GM19452 (cell line): ENCODE data around the gene PAF1.
"Not testable (repeated sequence)": the region's sequence is repeated elsewhere in the genome, so short reads cannot be mapped to it uniquely, and the experiment has no call there.

Experiments used
- ATAC-seq: cut with Tn5 transposase; IDR thresholded peaks from one replicate; pipeline ENCODE4 v1.9.1; 2021; ENCODE audit not compliant: unreplicated experiment

Gene PAF1

DNA sequence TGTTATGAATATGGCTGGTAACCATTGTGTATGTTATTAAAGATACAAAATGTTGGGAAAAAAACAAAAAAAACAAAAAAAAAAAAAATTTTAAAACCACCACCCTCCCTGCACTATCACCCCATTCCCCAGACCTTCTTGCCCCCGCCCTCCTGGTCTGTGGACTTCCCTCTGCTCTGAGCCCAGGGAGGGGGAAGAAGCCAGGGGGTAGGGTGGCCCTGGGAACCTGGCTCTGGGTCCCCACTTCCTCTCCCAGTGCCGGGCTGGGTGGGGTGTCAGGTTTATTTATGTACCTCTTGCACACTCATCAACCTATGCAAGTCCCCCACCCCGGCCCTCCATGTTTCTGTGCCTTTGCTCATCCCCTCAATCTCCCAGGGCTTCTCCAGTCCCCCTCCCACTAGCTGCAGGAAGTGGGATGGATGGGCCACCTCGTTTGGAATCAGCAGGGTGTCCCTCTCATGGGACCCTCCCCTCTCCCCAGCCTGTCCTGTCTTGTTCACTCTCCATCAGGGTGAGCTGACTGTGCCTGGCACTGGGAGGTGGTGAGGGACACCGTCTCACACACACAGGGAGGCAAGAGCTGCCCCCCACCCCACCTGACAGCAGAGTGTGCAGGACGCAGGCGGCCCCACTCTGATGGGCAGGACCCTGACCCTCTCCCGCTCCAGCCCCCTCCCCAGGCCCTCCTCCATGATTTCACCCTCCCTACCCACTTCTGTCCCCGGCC lies 5.9 kb downstream of the PAF1 start:
- ATAC-seq, result no peak

DNA sequence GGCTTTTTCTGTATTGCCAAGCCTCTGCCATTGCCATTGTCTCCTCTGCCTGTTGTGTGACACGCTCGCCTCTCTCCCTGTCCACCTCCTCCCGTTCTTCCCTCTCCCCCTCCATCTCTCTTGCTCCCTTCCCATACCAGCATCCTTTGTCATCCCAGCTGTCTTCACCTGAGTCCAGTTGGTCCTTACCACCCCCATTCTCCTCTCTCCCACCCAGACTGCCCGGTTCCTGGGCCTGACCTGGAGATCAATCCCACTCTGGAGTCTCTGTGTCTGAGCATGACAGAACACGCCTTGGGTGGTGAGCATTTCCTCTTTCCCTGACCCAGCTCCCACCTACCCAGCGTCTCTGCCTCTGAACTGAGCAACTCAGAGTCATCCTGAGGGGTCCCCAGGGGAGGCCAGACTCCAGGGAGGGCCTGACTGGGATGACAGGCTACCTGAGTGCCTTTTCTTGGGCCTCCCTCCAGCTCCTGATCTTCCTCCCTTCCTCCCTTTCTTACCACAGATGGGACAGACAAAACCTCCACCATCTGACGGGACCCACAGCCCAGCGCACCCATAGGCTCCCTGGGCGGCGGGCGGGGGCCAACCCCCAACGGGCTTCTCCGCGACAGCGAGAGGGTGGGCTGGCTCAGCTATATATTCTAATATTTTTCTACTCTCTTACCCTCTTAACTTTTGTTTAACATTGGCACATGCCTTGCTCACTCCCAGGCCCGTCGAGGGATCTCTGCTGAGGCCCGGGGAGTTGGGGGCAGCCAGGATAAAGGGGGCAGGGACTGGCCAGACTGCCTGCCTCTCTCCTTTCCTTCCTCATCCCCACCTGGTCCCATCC lies 7.7 kb downstream of the PAF1 start:
- no peak for ATAC-seq

DNA sequence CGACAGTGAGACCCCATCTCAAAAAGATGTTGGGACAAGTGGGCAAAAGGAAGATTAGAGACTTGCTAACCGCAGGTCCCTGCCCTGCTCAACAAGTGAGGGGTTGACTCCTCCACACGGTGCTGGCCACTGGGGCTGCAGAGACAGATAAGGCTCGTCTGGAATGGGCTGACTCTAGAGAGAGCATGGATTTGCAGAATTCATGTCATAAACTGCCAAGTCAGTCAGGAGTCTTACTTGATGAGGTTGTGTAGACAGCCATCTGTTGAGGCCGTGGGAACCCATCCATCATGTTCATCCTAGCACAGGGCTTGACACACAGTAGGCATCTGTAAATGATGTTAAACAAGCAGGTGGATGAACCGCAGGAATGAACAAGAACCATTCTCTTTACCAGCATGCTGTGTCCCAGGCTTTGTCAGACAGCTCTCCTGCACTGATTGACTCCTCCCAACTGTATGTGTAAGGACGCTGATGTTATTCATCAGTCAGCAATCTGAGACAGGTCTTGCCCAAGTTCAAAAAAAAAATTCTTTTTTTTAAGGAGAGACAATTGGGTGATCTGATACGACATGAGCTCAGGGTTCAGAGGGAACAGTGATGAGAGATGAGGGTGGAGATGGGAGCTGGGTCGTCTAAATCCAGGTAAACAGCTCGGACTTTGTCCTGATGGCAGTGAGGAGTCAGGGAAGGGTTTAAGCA lies 8.8 kb downstream of the PAF1 start:
- ATAC-seq, result no peak

DNA sequence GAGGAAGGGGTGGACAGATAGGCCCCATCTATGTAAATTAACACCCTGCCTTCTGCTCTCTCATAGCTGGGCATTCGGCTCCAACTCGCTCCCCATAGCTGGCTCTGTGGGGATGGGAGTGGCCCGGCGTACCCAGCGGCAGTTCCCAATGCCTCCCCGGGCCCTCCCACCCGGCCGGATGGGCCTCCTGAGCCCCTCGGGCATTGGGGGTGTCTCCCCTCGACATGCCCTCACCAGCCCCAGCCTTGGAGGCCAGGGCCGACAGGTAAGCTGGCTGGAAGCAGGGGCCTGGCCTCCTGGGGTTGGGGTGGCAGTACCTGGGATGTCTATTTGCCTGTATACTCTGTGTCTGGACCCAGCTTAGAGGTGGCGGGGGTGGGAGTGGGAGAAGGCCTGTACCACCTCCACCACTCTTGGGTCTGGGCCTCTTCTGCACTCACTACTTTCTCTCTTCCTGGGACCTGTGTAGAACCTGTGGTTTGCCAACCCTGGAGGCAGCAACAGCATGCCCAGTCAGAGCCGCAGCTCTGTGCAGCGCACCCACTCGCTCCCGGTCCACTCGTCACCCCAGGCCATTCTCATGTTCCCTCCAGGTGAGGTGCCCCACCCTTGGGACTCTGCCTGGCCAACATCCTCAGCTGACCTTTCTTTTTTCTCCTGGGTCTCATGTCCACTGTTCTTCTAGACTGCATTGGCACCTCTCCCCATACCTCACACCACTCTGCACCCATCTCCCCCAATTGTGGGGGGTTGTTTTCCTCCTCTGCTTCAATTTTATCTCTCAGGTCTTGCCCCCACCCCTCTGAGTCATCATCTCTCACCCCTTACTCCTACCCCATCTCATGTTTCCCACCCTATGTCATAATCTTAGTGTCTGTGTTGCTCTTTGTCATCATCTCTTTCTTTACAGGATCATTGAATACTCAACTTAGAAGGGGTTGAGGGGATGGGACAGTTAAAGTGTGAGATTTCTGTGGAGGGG lies 10.1 kb downstream of the PAF1 start:
- ATAC-seq, result no peak

DNA sequence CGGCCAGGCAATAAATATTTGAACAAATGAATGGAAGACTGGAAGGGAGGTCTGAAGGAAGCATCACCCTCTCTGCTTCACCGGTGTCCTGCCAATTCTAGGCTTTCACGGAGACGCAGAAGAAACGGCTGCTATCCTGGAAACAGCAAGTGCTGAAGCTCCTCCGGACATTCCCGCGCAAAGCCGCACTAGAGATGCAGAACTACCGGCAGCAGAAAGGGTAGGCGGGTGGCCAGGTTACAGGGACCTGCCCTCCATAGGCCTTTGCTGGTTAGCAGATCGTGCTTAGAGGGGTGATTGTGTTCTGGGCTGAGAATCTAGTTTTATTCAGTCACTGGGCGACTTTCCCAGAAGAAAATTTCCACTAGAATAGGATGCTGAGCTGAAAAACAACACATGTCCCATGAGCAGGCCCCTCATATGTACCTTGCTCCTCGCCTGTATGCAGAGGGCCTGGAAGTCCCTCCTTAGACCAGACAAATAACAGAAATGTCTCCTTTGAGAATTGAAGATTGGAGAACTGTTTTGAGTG lies 11.0 kb downstream of the PAF1 start:
- ATAC-seq, result no peak

DNA sequence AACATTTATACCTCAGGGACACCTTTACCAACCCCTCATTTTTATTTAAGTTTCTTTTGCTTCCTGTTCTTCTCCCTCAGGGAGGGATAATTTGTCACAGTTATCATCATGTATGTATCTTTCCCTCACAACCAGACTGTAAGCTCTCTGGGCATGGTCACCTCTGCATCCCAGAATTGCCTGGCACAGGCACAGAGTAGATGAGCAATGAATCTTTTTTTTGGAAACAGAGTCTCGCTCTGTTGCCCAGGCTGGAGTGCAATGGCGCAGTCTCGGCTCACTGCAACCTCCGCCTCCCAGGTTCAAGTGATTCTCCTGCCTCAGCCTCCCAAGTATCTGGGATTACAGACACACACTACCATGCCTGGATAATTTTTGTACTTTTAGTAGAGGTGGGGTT lies 11.5 kb downstream of the PAF1 start:
- not testable (repeated sequence) for ATAC-seq

DNA sequence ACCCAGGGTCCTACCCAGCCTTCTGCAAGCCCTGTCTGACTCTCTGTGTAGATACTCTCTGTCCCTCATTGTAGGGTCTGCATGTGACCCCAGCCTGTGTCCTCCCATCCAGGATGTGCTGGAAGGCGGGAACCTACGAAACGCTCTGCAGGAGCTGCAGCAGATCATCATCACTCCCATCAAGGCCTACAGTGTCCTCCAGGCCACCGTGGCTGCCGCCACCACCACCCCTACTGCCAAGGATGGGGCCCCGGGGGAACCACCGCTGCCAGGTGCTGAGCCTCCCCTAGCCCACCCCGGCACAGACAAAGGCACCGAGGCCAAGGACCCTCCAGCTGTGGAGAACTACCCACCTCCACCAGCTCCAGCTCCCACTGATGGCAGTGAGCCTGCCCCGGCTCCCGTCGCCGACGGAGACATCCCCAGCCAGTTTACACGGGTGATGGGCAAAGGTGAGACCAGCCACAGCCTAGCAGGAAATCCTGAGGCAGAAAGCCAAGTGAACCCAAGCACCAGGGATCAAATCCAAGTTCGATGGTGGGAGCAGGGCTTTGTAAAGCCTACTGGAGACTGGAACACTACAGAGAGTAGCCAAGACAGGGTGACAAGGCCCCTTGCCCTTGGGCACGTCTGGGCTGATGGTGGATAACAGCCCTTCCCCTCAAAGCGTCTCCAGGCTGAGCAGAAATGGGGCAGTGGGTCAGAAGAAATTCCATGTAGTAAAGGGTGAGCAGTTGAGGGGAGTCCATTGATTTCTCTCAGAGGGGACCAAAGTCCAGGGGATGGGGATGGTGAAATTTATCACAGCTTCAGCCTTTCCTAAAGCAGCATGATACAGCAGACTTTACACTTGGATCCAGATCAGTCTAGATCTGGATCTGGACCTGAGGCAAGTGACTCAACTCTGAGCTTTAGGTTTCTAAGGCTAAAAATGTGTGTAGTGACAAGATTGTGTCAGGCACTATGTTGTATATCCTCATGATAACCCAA lies 13.2 kb downstream of the PAF1 start:
- ATAC-seq, result no peak

DNA sequence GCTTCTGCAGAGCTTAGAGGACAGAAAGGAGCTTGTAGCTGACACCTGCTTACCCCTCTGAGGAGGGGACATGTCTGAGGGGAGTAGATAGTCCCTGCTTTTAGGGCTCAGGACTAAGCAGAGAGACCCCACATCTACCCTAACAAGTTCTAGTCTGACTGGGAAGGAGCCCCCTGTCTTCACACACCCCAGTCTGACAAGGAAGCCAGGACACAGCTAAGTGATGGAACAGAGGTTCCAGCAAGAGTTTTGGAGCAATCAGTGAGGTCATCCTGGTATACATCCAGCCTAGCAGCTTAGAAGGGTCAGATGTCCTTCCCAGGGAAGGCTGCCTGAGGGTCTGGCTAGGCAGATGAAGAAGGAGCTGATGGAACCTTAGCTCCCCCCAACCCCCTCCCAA lies 15.0 kb downstream of the PAF1 start:
- ATAC-seq, result no peak

DNA sequence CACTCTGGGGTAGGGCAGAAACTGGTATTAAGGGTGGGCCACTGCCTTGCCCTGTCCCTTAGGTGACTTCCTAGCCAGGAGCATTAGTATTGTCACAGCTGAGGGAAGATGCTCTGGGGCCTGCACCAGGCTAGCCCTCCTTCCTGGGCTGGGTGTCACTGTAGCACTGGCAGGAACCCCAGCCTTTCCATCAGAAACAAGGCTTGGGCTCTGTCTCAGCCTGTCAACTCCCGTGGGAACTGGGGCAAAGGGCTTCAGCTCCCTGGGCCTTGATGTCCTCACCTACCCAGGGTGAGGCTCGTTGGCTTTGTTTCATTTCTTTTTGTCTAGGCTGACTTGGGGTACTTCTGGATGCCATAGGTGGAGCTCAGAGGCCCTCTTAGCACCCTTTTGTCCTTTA lies 18.0 kb downstream of the PAF1 start:
- ATAC-seq, result no peak

DNA sequence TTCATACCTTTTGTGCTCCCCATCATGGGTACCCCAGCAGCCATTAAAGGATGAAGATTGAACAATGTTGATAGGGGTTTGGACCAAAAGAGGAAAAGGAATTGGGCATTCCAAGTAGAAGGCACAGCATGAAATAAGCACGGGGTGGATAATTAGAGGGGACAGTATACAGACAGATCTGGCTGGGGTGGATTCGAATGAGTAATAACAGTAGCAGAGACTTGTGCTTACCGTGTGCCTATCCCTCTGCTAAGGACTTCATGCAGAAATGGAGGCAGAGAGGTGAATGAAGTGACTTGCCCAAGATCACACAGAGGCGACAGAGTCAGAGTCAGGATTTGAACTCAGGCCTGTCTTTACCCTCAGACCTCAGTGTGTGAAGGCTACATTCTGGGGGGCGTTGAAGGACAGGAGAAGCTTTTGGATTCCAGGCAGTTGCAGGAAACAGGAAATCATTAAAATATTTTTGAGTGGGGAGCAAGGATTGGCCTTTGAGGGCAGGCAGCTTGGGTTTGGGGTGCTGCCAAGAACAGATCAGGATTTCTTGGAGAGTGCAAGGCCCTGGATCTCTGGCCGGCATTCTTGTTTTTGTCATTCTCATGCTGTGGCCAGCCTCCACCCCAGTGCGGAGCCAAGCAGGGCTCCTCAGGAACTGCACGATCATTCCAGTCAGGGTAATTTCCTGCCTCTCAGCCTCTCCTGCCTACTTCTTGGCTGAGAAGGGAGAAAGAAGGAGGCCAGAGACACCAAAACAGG lies 18.7 kb downstream of the PAF1 start:
- no peak for ATAC-seq

DNA sequence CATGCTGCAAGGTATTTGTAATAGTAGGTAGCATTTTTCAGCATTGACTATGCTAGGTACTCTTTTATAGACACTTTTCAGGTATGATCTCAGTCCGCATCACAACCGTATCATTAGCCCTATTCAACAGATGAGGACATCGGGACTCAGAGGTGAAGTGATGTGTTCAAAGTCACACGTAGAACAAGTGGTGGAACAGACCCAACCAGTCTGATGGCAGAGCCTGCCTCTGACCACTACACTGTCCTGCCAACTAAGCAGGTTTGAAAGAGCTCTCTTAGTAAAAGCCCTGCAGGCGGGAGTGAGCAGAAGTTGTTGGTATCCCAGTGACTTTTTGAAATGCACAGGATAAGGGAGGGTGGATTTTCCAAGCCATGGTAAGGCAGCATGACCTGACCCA lies 20.2 kb downstream of the PAF1 start:
- ATAC-seq, result no peak

DNA sequence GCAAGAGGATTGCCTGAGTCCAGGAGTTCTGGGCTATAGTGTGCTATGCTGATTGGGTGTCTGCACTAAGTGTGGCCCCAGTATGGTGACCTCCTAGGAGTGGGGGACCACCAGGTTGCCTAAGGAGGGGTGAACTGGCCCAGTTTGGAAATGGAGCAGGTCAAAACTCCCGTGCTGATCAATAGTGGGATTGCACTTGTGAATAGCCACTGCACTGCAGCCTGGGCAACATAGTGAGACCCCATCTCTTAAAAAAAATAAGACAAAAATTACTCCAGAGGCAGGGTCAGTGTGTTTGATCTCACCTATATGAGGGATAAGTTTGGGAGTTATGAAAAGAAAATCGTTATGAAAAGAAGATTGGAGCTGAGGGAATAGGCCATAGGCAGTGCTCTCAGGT lies 21.7 kb downstream of the PAF1 start:
- ATAC-seq, result no peak

DNA sequence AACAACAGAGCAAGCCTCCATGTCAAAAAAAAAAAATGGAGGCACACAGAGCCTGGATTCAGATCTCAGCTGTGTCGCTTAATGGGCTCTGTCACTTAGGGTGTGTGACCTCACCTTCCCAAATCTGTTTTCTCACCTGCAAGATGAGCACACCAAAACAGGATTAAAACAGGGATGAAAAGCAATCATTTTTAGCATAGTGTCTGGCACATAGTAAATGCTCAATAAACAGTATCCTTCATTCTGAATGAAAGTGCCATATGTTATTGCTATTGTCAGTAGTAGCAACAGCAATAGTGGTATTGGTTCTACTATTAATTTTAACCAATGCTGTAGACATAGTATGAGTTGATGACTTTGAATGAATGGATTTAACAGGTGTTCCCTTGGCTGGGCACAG lies 25.4 kb downstream of the PAF1 start:
- no peak for ATAC-seq

DNA sequence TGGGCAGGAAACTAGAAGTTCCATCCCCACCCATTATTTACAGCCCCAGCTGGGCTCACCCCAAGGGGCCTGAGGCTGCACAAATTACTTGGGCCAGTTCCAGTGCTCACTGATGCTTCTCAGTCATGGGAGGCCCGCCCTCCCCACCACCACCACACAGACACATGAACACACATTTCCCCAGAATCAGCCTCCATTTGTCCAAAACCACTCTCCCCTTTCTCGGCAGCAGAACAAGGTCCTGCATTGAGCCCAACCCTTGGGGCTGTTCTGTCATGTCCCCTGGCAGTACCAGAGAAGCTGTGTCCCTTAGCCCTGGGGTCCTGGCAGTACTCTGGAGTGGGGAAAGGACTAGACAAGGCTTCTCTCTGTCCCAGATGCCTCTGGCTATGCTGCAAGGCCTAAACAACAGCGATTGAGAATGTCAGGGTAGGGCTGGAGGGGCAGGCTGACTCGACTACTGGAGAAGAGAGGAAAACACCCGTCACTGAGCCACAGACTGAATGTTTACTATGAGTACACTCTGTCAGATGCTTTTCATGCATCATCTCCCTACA lies 26.9 kb downstream of the PAF1 start:
- ATAC-seq, result no peak

DNA sequence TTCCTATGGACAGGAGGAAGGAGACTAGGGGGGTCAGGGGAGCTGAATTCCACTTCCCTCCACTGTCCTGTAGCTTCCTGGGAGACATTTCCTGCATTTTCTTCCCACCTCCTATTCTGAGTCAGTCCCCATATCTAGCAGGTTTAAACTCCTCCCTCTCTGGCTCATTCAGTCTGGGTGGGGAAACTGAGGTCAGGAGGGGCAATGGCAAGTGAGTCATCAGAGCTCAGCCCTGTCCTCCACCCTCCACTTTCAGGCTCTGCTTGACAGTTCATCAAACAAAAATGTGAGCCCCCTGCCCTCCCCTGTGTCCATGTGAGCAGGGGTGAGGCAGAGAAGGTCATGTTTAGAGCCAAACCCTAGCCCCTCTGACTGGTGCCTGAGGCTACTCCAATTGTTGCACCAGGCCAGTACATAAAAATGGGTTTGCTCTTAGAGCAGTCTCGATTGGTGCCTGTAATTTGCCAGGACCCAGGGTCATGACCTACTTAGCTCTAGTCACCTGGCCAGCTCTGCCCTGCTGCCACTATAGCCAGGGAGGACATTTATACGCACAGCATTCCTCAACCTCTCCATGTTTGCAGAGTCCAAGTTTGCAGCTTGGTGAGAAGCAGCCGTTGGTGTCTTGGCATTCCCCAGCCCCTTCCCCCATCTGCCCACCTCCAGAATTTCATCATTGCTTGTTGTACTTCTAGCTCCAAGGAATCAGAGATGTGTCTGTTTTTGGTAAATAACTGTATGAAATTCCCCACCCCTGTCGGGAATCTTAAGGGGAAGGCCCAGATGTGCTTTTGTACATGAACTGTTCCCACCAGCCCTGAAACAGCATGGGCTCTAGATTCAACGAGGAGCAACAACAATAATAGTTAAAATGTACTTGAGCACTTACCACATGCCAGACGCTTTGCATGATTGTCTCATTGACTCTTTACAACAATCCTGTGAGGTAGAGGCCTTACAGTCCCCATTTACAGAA lies 27.9 kb downstream of the PAF1 start:
- ATAC-seq, result no peak

DNA sequence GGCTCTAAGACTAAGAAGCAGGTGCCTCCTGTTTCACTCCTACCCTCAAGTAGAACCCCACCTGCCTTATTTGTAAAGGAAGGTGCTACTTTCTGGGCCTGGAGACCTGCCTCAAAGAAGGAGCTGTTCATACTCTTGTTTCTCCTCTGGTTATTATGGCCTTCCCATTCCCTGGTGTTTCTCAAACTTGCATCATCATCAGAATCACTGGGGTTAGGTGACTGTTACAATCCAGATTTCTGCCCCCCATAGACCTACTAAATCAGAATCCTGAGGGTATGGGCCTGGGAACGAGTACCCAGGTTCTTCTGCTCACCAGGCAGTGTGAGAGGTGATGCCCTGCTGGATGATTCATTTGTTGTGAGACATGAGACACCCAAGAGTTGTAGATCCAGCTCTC lies 30.3 kb downstream of the PAF1 start:
- no peak for ATAC-seq

DNA sequence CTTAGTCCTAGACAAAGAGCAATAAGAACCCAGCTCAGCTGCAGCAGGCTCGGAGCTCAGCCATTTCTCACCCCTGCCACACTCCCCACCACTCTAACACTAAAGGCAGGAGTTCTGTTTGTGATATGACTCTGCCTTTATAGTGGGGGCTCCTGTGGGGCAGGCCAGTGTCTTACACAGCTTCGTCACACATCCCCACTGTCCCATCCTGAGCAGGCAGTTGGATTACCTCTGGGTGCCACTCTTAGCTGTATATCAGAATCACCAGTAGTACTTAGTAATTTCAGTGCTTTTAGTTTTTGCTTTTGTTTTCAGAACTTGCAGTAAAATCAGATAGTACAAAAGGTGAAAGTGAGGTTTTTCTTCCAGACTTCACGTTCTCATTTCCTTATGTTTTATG lies 31.9 kb downstream of the PAF1 start:
- ATAC-seq, result no peak
